HL-60/S4 treated with retinoic acid at 250 ng/mL for 4 days and 3 days (cell line): ENCODE measurements around the gene FAF2.

Source experiments
- in situ Hi-C: fragments of 300-500 bp; cut with MboI; formaldehyde crosslinking; loops from 2 replicates; pipeline ENCODE4 v1.7.0; 2022; ENCODE audit warnings: low sequenced_read_pairs

The FAF2 gene

GRCh38 chr5:176500511-176500910, 52.3 kb downstream of the FAF2 start:
- in situ Hi-C loops = no loop called here

GRCh38 chr5:176501333-176501732, 53.1 kb downstream of the FAF2 start:
- in situ Hi-C loops = no loop called here

DNA sequence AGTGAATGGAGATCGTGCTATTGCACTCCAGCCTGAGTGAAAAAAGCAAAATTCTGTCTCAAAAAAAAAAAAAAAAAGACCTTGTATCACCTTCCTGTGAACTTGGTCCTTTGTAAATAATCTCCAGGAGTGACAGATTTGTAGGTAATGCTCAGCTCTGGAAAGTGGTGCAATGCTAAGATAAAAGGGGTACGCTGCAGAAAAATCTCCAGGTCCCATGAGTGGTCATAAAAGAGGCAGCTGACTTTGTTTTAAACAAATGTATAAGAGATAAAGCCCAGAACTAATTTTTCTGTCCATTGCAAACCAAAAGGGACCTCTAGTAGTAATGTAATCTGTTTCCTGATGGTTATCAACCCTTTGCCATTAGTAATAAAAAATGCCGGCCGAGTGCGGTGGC, 55.3 kb downstream of the FAF2 start:
- in situ Hi-C loops = no loop called here

DNA sequence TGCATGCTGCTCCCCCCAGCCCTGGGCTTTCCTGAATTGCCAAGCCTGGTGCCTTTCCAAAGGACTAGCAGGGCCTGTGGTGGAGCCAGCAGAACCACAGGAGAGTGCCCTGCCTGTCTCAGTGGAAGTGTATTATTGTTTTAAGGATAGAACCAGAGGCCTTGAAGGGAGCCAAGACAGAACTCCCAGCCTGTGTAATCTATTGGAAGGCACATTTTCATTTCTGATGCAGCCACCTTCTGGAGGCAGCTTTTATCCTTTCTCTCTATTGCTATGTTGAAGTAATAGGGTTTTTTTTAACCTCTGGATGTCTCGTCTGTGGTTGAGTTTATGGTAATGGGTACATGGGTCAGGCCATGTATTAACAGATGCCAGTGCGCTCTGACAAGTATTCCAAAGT, 59.7 kb downstream of the FAF2 start:
- in situ Hi-C loops = no loop called here

DNA sequence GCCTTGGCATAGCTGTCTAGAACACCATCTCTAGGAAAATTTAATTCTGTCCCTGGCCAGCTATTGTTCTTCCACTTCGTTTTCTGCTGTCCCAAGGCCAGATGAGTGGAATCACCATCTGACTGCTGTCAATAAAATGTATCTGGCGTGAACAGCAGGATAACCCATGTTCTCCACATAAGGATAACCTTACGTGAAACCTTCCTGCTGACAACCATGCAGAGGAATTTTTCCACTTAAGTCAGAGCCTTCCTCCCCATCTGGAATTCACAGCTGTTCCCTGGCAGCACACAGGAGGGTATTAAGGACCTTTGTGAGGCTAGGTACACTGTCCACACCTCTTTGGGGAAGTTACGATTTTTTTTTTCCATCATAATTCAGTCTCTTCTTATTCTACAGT, 60.4 kb downstream of the FAF2 start:
- in situ Hi-C loops = no loop called here

DNA sequence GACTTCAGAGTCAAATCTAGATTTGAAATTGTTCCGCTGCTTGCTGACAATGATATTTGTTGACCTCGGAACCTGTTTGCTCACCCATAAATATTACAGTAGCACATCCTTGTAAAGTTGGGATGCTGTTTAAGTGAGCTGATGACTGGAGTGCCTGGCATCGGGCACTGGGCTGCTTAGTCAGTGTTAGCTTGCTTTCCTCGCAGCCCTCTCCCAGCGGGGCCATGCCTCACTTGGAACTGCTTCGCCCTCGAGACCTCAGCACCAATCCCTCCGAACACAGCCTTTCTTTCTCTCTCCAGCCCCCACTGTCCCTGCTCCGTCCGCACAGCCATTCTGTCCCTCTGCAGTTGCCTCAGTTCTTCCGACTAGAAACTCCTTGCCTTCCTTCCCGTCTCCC, 65.6 kb downstream of the FAF2 start:
- in situ Hi-C loops = no loop called here

GRCh38 chr5:176514244-176514950, 66.2 kb downstream of the FAF2 start:
- in situ Hi-C loops = no loop called here

DNA sequence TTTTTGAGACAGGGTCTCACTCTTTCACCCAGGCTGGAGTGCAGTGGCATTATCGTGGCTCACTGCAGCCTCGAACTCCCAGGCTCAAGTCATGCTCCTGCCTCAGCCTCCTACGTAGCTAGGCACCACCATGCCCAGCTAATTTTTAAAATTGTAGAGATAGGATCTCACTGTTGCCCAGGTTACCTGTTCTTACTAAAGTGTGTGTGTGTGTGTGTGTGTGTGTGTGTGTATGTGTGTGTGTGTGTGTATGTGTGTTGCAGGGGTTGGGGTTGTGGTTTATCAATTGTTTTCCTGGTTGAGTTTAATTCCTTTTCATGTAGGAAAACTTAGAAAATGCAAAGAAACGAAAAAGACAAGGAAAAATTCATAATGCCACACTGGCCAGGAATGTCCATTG, 67.2 kb downstream of the FAF2 start:
- in situ Hi-C loops = no loop called here

GRCh38 chr5:176517053-176517661, 69.0 kb downstream of the FAF2 start:
- in situ Hi-C loops = no loop called here

DNA sequence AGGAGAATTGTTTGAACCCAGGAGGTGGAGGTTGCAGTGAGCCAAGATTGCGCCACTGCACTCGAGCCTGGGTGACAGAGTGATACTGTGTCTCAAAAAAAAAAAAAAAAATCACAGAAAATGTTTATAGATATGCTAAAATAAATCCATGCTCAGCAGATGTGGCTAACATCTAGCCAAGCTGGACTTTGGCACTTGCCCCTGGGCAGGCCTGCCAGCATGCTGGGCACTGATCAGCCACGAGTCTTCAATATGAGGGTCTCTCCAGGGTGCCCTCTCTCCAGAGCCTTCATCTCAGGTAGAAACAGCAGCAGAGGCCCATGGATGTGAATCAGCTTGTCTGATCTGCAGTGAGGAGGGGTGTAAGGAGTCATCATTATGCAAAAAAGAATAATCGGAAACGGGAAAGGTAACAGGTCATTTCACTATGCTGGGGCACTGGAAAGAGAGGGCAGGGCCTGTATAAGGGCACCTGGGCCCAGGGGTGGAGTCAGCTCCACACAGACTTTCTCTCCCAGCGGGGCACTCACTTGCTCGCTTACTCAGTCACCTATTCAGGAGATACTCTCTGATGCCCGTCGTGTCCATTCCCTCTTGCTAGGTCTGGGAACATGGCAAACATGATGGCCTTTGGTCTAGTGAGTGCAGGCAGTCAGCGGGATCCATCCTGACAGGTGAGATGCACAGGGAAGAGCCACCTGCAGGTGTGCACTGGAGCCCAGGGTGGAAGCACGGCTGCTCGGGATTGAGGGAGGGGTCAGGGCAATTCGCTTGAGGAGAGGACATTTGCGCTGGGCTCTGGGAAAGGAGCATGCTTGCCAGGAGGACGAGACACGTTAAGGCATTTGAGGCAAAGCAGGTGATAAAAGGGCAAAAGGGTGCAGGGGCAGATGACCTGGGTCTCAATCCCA, 71.9 kb downstream of the FAF2 start:
- in situ Hi-C loops = no loop called here

- in situ Hi-C loops = no loop called here
Observed at GRCh38 chr5:176521286-176521685, 73.1 kb downstream of the FAF2 start.

GRCh38 chr5:176521699-176522263, 73.6 kb downstream of the FAF2 start:
- in situ Hi-C loops = no loop called here

GRCh38 chr5:176524138-176524537, 76.0 kb downstream of the FAF2 start:
- in situ Hi-C loops = no loop called here

- in situ Hi-C loops = no loop called here
Observed at GRCh38 chr5:176524987-176525386, 76.8 kb downstream of the FAF2 start.

- in situ Hi-C loops = no loop called here
Observed at GRCh38 chr5:176525677-176526076, 77.5 kb downstream of the FAF2 start.

- in situ Hi-C loops = no loop called here
Observed at GRCh38 chr5:176526462-176526861, 78.3 kb downstream of the FAF2 start.

- in situ Hi-C loops = no loop called here
Observed at GRCh38 chr5:176527246-176528222, 79.3 kb downstream of the FAF2 start.

DNA sequence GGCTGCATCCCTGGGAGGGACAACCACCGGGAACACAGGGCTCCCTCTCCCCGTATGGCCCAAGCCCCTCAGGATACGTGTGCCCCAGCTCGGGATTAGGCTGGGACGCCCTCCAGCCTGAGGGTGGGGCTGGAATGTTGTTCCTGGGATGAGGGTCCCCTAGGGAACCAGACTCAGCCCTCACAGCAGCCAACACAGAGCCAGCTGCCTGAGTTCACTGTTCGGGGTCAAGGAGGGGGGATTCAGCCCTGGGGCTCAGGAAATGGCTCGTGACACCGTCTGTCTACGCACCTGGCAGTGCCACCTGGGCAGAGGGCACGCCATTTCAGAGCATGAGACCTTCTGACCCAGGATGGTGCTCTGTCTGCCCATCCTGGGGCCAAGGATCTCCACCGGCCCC, 80.1 kb downstream of the FAF2 start:
- in situ Hi-C loops = no loop called here

DNA sequence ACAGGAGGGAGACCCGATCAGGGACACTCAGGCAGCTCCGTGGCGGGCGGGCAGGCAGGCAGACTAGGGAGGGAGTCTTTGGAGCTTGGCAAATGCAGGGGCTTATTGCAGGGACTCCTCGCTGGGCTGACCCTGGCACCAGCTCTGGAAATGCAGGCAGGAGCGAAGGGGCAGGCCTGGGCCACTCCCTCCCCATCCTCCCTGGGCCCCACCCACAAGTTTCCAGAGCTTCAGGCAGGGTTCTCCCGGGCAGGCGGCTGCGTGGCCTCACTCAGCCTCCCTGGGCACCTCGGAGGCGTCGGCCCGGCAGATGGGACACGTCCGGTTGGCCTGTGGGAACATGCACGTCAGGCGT, 80.6 kb downstream of the FAF2 start:
- in situ Hi-C loops = no loop called here

- in situ Hi-C loops = no loop called here
Observed at GRCh38 chr5:176529116-176529740, 81.0 kb downstream of the FAF2 start.
